NCI-H1930 (cell line): ENCODE data around the gene NFATC4.

Source experiments
- DNase-seq, 2 experiments: peaks; one replicate each; lab custom pipeline; 2025; lab: John Stamatoyannopoulos, UW

NFATC4 gene

GRCh38 chr14:24389226-24389848, 21.4 kb downstream of the NFATC4 start:
- no peak for DNase-seq

DNA sequence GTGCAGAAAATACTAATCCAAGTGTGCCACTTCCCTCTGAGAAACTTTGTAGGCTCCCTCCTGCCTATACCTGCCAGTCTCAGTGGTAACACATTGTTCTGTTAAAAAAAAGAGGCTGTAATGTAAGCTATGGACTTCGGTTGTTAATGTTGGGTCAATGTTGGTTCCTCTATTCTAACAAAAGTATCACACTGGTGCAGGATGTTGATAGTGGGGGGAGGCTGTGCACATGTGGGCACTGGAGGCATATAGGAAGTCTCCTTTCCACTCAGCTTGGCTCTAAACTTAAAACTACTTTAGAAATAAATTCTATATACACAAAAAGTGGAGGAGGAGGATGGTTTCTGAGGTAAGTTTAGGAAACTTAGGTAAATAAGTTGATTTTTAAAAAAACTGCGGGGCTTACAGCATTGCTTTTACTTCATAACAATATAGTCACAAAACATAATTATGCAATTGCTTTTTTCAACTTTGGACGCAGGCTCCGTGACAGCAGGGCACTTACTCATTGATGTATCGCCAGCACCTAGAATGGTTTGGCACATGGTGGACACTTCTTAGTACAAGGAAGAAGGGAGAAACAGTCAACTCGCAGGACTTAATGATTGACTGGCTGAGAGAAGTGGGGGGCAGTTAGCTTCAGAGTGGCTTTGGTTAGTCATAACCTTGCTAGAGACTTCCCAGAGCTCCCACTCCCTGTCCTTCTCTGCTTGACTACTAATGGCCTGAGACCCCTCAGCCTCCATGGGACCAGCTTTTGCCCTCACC, 22.9 kb downstream of the NFATC4 start:
- no peak for DNase-seq

GRCh38 chr14:24392325-24393091, 24.5 kb downstream of the NFATC4 start:
- DNase-seq, result no peak

- DNase-seq, result no peak
Observed at GRCh38 chr14:24394275-24394674, 26.3 kb downstream of the NFATC4 start.

DNA sequence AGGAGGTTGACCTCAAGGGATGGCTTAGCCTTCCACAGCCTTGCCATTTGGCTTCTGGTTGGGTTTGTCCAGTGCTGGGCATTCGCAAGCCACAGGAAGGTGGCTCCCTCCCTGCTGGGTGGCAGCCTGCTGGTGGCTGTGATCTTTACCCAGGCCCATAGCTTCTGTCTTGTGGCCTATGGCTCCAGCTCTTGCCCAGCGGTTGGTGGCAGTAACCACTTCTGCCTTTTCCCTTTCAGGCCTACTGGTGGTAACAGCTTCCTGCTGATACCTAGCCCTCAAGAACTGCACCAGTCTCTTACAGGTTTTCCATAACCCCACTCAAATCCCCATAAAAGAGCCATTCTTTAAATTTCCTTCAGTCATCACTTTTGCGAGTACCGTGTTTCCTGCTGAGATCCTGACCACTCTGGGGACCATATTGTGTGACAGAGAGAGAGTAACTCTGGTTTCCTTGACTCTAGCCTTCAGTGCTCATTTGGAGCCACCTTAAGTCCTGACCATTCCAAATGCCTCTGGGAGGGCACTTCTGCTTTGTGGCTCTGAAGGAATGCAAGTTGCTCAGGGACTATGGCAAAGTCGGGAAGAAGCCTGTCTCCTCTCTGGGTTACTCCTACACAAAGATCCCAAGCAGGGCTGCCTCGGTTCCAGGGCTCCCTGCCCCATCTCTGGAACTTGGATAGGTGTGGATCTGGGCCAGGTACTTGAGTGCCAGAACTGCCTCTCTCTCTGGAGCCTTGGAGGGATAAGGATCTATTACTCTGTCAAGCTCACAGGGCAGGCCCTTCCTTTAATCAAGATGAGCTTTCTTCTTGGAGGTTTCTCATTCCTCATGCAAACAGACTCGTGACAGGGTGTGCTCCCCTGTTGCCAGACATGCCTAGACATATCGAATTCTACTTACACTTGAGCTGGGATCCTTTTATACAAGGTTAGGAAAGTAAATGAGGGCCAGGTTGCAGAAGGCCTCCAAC, 27.9 kb downstream of the NFATC4 start:
- DNase-seq, result no peak

GRCh38 chr14:24397639-24398292, 29.8 kb downstream of the NFATC4 start:
- DNase-seq, result no peak

DNA sequence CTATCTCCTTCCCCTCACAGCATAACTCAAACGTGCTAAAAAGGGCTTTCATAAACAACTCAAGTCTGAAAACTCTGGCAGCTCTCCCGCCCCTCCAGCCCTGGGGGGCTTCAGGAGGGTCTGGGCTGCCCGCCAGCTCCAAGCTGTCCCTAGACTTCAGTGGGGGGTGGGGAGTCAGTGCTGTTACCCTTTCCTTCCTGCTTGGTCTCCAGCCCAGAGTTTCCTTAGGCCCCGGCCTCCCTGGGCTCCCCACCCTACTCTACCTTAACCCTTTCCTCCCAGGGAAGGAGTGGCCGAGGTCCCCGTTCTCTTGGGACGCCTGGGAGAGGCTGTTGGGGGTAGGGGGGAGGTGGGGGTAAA, 30.3 kb downstream of the NFATC4 start:
- DNase-seq, result no peak

DNA sequence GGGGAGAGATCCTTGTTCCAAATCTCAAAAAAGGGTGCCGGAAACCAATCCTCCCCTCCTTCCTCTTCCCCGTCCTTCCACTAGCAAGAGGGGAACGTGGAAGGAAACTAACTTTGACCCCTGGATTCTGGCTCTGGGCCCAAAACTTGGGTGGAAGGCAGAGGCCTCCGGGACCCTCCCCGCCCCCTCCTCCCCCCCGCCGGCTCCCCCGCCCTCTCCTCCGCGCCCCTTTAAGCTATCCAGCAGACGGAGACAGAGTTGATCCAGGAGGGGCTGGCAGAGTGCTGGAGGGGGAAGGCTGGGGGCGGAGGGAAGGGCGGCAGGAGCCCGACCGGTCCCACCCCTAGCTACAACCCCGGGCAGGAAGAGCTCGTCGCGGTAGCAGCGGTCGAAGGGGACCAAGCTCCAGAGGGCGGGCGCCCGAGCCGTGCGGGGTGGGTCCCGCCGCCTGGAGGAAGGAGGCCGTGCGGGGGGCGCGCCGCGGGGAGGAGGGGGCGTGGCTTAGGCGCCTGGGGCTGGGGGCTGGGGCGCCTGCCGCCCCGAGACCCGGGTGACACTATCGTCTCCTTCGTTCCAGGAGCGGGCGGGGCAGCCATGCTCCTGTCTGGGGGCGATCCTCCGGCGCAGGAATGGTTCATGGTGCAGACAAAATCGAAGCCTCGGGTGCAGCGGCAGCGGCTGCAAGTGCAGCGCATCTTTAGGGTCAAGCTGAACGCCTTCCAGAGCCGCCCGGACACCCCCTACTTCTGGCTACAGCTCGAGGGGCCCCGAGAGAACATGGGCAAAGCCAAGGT, 30.9 kb downstream of the NFATC4 start, which contains the start of gene NYNRIN:
TSS of gene NYNRIN (plus strand) at position 351 of the 794 bp plus-strand sequence. CDS start at position 595, 244 bp downstream.
- no peak for DNase-seq

DNA sequence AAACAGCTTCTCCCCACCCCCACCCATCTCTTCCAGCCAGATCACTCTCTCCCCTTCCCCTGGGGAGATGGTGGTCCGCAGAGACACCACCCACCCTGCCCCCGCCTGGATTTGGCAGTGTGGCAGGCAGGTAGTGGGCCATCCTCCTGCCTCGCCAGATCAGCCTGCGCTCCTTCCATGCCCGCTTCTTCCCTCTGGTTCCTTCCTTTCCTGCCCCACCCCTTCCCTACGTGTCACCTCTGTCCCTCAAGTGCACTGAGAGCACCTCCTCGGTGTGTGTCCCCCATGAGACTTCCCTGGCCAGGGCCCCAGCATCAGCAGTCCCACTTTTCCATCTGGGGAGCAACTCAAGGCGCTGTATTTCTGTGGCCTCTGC, 31.5 kb downstream of the NFATC4 start:
- DNase-seq, result no peak

- DNase-seq, result no peak
Observed at GRCh38 chr14:24399999-24400718, 32.2 kb downstream of the NFATC4 start.

DNA sequence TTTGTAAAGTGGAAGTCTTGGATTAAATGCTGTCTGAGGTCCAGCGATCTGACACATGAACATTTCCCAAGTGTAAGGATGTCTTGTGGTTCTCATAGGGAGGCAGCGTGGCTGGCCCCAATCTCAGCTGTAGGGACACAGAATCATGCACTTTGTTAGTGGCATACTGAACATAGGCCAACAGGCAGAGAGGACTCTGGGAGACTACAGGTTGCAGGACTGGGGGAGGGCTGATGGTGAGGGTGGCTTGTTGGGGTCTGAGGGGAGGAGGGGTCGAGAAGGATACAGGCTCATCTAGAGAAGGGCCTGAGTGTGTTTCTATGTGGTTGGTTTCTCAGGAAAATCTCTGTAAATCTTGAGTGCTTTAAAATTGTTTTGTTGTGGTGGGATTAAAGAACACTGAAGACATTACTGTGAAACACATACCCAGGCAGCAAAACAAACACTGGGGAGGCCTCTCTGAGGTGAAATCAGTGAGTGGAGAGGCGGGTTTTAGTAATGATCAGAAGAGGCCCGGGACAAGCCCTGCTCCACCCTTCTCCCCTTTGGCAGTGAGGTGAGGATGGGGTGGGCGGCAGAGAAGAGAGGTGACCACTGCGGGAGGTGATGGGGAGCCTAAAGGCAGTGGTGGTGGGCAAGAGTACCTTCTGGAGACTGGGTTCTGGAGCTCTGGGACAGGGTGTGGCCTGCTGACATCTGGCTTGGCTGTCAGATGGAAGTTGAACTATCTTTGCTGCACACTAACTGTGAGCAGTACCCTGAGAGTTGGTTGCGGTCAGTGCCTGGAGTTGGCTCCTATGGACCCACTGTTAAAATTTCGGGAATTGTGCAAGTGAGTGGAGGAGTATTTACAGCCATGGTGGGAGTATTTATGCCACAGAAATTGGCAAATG, 34.1 kb downstream of the NFATC4 start:
- no peak for DNase-seq

GRCh38 chr14:24403294-24403998, 35.5 kb downstream of the NFATC4 start:
- no peak for DNase-seq

DNA sequence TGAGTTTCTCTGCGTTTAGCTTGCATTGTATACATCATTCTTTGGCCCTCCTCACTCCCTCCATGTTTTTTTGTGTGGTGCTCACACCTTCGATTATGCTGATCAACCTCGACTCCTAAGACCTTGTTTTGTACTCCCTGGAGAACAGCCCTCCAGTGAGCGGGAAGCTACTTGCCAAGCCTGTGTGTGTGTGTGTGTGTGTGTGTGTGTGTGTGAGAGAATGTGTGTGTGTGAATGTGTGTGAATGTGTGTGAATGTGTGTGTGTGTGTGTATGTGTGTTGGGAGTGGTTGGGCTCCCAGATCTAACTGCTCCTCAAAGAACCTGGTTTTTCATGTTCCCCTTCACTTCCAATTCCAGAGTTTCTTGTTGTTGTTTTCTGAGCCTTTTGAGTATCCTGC, 36.8 kb downstream of the NFATC4 start:
- DNase-seq, result no peak

- no peak for DNase-seq
Observed at GRCh38 chr14:24406416-24406815, 38.4 kb downstream of the NFATC4 start.

DNA sequence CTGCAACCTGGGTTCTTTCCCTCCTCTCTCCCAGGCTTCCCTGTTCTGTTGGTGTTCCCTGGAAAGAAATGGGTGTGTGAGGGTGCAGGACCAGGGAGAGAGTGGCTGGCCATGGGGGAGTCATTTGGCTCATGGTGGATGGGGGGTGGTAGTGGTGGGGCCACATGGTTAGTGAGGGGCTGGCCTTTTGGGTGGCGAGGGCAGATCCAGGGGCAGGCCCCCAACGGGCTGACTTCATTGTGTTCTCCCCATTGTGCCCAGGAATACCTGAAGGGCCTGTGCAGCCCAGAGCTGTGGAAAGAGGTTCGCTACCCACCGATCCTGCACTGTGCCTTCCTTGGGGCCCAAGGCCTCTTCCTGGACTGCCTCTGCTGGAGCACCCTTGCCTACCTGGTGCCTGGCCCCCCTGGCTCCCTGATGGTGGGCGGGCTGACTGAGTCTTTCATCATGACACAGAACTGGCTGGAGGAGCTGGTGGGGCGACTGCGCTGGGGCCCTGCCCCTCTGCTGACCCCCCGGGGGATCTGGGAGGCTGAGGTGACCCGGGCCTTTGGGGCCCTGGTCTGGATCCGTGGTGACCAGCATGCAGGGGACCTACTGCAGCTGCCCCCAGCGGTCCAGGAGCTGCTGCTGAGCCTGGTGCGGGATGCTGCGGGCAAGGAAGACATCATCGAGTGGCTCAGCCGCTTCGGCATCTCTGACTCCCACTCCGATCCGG, 39.8 kb downstream of the NFATC4 start:
- DNase-seq, result no peak

GRCh38 chr14:24408764-24409163, 40.8 kb downstream of the NFATC4 start:
- no peak for DNase-seq

DNA sequence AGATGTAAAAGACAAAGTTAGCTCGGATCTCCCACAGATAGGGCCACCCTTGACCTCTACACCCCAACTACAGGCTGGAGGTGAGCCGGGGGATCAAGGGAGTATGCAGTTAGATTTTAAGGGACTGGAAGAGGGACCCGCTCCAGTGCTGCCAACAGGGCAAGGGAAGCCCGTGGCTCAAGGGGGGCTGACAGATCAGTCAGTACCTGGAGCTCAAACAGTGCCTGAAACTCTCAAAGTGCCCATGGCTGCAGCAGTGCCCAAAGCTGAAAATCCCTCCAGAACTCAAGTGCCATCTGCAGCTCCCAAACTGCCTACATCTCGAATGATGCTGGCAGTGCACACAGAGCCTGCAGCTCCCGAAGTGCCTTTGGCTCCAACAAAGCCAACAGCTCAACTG, 41.2 kb downstream of the NFATC4 start:
- DNase-seq, result no peak
